K562 (cell line): ENCODE measurements around the gene TFEB.

Experiments used
- GABPA ChIP-seq: fragments of 200-800 bp; sonication (Bioruptor generic); conservative IDR thresholded peaks from 2 replicates; pipeline ENCODE4 v1.6.1; 2016; ENCODE audit warnings: low read depth, missing genetic modification characterization, missing compliant biosample characterization
- MTA3 ChIP-seq: fragments of 450-650 bp; formaldehyde crosslinking; IDR thresholded peaks from 2 replicates; pipeline ENCODE4 v1.6.1; 2017; ENCODE audit warnings: mild to moderate bottlenecking, borderline replicate concordance
- ZNF274 ChIP-seq: IDR thresholded peaks from 2 replicates; pipeline ENCODE4 v1.6.1; 2011; ENCODE audit warnings: low read depth, mild to moderate bottlenecking, low read length, moderate library complexity, borderline replicate concordance
- TF ChIP-seq, protein P1 (sequence below): sonication (generic); formaldehyde crosslinking; IDR thresholded peaks from 2 replicates; pipeline ENCODE4 v1.8.1; 2023; ENCODE audit warnings: mild to moderate bottlenecking, missing genetic modification reagents
- TF ChIP-seq, protein P2 (sequence below), 3 experiments: IDR thresholded peaks in 2 of 3; conservative IDR thresholded peaks in 1 of 3; 2 replicates each; pipeline ENCODE4 v1.5.1; 2011 to 2012; ENCODE audit warnings: low read length in 3 of 3, mild to moderate bottlenecking in 3 of 3, control low read depth in 2 of 3, improper control_type of control experiment in 1 of 3, inconsistent platforms in 1 of 3, low read depth in 1 of 3, mixed read lengths in 1 of 3, moderate library complexity in 1 of 3; ENCODE audit not compliant: insufficient read depth in 2 of 3

DNA sequence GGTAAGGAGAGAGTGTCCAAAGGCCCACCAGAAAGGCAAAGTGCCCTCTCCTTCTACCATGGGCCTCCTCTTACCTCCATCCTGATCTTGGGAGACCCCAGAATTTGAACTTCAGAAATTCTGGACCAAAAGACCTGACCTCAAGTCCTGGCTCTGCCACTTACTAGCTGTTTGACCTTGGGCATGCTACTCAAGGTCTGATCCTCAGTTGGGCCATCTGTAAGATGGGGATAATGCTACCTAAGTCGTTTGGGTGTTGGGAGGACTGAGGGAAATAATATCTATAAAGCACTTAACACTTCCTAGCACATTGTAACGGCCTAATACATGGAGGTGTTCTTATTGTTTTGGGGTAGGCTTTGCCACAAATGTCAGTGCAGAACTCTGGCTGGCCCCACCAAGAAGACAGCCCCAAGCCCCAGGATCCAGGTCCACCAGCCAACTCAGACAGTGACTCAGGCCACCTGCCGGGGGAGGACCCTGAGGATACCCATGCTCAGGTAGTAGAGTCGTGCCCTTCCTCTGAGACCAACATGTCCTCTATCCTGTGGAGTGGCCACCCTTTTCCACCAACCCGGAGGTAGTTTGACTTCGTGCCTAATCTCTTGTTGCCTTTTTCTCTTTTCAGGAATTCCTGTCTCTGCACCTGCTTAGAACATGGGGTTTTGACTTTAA is 47.8 kb upstream of the TFEB start:
- TF ChIP-seq, protein P1, sequence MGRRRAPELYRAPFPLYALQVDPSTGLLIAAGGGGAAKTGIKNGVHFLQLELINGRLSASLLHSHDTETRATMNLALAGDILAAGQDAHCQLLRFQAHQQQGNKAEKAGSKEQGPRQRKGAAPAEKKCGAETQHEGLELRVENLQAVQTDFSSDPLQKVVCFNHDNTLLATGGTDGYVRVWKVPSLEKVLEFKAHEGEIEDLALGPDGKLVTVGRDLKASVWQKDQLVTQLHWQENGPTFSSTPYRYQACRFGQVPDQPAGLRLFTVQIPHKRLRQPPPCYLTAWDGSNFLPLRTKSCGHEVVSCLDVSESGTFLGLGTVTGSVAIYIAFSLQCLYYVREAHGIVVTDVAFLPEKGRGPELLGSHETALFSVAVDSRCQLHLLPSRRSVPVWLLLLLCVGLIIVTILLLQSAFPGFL (CRISPR knock-in tag): no peak
- TF ChIP-seq ZNF274 (no peak), GABPA (no peak), MTA3 (no peak)
- TF ChIP-seq, protein P2, sequence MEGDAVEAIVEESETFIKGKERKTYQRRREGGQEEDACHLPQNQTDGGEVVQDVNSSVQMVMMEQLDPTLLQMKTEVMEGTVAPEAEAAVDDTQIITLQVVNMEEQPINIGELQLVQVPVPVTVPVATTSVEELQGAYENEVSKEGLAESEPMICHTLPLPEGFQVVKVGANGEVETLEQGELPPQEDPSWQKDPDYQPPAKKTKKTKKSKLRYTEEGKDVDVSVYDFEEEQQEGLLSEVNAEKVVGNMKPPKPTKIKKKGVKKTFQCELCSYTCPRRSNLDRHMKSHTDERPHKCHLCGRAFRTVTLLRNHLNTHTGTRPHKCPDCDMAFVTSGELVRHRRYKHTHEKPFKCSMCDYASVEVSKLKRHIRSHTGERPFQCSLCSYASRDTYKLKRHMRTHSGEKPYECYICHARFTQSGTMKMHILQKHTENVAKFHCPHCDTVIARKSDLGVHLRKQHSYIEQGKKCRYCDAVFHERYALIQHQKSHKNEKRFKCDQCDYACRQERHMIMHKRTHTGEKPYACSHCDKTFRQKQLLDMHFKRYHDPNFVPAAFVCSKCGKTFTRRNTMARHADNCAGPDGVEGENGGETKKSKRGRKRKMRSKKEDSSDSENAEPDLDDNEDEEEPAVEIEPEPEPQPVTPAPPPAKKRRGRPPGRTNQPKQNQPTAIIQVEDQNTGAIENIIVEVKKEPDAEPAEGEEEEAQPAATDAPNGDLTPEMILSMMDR (IDR thresholded peaks at IDR 0.05 in 2 of 3, conservative IDR thresholded peaks at IDR 0.05 in 1 of 3; ENCODE audit: insufficient read depth in 2 of 3, low read depth in 1 of 3, low read length in 3 of 3): no peak
